ENCODE measurements around the gene TENT4B.
"Not testable (repeated sequence)": the region's sequence is repeated elsewhere in the genome, so short reads cannot be mapped to it uniquely, and the experiment has no call there.

TENT4B gene

DNA sequence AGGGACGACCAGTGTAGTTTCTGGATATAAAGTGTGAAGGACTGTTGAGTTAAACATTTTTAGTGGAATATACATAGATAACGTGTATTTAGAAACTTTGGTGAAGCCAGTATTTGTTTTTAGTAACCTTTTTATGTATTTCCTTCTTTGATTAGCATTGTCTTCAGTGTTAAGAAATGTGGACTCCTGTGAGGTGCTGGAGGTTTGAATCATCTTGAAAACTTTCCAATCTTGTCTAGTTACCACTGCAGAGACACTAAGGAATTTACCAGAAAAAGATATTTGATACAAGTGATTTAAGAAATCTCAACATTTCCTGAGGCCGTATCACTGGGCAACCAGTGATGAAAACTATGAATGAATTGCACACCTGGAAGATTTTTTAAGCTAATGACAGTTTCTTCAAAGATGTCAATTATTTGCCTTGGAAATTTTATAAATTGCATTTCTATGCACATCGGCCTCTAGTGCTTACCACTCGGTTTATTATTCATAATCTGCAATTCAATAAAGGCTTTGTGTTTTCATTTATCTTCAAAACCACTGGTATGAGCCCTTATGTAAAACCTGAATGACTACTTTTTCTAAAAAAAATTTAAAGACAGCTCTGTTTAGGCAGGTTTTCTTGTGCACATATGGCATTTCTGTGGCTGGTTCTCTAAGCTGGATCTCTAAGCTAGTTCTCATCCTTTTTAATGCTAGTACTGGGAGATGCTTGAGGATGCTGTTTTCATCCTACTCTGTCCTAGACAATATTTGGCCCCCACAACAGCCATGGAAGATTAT lies 81.9 kb downstream of the TENT4B start:
- DNase-seq (ENCODE audit: low read depth) = no peak

DNA sequence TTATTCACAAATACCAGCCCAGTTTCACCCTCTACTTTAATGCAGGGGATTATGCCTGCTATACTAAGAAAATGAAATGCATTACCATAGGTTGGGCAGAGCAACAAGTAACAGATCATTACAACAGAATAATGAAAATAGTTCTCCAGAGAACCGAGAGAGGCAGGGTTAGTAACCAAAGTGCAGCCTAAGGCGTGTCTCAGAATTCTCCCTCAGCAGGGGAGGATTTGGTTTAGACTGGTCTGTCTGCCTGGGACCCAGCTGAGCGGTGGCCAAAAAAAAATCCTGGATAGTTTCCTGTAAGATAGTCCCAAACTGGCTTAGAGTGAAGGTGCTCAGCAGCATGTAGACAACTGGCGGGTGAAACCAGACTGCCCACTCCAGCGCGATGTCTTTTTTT lies 82.5 kb downstream of the TENT4B start:
- DNase-seq (ENCODE audit: low read depth) = no peak

DNA sequence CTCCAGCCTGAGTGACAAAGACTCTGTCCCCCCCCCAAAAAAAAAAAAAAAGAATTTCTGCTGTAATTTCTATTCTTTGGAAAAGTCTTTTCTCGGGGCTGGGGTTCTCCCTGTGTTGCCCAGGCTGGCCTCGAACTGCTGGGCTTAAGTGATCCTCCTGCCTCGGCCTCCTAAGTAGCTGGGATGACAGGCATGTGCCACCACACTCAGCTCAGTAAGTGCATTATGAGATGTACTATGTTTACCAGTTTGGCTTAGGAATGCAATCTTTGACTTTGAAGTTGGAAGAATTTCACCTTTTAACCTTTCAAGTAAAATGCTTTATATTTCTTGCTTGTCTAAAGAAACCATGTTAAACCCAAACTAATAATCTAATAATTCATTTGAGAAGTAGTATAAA lies 85.2 kb downstream of the TENT4B start:
- no peak for DNase-seq (ENCODE audit: low read depth)

DNA sequence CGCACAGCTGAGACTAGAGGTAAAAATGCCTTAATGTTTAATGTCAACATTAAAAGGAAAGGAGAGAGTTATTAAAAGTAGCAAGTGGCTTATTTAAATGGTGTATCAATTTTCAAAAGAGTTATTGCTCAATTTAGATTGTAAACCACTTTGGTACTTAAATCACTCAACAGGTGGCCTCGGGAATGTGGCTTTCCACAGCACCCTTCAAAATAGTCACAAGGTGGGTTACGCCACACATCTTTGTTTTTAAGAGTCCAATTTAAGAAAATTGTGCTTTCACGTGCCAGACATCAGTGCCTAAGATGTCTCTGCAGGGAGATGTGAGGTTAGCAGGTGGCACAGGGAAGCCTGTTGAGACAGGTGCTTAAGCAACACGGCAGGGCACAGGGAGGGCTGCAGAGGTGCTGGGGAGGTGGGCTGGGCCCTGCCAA lies 85.8 kb downstream of the TENT4B start:
- no peak for DNase-seq (ENCODE audit: low read depth)

DNA sequence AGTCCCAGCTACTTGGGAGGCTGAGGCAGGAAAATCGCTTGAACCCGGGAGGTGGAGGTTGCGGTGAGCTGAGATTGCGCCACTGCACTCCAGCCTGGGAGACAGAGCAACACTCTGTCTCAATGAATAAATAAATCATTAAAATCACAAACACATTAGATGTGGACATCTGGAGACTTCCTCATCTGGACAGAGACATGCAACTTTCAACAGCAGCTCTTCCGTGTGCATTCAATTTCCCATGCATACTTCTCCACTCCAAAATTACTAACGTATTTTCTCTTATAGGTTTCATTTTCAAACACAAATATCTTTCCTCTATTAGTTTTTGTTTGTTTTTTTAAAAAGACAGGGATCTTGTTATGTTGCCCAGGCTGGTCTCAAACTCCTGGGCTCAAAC lies 89.9 kb downstream of the TENT4B start:
- DNase-seq (ENCODE audit: low read depth) = not testable (repeated sequence)

DNA sequence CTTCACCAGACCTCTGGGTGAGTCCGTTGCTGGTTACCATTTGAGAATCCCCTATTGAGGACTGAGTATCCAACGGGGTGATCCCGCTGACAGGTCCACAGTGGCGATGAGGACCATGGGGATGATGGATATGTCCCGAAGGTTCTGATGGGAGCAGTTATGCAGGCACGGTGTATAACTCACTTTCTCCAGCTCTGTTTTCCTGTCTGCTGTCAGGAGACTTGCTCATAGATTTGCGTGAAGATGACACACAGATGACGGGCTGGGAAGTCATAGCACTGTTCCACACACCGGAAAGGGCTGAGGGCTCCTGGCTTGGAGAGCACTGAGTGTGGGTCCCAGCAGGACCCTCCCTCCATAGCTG lies 91.0 kb downstream of the TENT4B start:
- no peak for DNase-seq (ENCODE audit: low read depth)

DNA sequence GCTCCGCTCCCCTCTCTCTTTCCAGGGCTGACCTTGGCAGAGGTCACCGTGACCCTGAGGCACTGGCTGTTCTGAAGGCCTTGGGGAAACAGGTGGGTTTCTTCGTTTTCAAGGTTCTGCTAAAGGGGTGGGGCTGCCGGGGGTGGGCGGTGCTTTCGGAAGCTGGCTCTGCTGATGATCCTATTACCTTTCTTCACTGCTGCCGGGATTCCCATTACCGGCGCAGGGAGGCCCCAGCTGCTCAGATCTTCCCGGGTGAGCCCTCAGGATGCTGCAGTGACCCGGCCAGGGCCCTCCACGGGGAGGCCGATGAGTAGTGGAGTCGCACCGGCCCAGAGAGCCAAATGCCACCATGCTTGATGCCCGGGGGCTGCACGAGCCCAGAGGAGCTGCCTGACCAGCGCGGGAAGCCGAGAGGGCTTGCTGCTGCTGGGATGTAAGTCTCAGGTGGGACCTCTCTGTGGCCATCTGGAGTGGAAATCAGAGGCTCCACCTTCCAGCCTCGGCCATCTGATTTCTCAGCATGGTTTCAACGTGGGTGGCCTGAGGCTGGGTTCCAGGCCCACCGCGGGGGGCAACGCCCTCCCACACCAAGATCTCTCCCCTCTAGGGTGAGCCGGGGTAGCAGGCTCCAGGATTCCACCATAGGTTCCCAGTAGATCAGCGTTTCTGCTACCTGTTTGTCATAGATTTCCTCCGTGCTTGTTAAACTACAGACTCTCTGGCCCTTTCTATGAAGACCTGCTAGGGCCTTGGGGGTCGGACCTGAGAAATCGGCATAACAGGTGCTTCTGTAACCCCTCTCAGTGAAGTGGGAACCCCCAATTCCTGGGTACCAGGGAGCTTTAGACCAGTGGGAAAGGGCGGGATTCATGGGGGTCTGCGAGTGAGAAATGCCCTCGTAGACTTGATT lies 91.7 kb downstream of the TENT4B start:
- DNase-seq (ENCODE audit: low read depth) = no peak

DNA sequence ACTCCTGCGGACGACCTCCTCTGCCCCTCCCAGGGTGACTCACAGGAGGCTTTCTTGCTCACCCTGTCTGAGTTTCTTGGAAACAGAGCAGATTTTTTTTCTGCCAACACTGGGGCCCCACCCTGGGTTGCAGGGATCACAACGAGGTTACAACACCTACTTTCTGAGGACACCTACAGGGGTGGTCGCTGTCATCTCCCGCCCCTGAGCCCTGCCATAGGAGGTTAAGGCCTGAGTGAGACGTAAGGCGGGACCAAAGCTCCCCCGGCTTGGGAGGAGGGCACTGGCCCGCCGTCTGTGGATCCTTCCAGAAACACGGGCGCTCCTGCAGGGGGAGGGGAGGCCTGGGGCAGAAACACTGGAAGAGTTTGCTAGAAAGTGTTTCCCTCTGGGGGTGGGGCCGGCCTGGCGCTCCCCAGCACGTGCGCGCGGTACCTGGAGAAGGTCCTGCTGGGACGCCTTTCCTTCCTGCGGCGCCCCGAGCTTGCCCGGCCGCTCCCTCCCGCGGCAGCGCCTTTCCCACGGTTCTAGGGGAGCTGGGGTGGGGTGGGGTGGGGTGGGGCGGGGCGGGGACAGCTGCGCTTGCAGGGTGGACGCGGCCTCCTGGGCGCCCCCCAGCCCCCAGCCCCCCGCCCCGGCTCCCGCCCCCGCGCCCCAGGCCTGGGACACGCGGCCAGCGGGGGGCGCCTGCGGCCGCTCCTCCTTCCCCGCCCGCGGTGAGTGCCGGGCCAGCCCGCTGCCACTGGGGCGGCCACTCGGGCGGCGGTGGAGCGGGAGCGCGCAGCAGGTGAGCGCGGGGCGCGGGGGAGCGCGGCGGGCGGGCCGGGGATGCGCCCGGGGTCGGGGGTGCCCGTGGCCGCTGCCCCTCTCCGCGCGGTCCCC lies 92.6 kb downstream of the TENT4B start:
- no peak for DNase-seq (ENCODE audit: low read depth)

DNA sequence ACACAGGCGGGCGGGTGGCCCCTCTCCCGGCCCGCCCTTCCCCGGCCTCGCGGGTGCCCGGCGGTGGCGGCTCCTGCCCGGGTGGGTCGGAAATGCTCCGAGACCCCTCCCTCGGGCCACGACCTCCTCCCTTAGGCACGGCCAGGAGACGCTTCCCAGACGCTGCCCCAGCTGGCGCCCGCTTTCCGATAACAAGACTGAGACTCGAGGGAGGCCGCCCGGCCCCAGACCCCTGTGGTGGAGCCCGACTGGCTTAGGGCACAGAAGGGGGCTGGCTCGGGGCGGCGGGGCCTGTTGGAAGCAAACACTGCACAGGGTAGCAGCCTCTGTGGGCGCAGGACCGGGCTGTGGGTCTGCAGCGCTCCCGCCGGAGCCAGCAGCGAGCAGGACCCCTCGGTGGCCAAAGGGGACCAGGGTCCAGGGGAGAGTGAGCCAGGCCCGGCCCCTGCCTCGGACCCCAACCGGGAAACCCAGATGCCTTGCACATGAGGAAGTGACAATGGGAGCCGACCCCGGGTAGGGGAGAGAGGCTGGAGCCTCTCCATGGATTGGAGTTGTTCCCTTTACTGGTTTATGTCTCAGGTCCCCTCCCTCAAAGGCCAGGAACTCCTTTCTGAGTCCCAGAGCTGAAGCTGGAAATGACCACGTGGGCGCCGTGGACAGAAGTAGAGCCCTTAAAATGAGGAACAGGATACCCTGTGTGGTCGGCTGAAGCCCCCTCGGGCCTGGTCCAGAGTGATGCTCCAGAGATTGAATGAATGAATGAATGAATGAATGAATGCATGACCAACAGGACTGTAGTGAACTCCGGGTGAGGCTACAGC lies 93.4 kb downstream of the TENT4B start:
- no peak for DNase-seq (ENCODE audit: low read depth)

DNA sequence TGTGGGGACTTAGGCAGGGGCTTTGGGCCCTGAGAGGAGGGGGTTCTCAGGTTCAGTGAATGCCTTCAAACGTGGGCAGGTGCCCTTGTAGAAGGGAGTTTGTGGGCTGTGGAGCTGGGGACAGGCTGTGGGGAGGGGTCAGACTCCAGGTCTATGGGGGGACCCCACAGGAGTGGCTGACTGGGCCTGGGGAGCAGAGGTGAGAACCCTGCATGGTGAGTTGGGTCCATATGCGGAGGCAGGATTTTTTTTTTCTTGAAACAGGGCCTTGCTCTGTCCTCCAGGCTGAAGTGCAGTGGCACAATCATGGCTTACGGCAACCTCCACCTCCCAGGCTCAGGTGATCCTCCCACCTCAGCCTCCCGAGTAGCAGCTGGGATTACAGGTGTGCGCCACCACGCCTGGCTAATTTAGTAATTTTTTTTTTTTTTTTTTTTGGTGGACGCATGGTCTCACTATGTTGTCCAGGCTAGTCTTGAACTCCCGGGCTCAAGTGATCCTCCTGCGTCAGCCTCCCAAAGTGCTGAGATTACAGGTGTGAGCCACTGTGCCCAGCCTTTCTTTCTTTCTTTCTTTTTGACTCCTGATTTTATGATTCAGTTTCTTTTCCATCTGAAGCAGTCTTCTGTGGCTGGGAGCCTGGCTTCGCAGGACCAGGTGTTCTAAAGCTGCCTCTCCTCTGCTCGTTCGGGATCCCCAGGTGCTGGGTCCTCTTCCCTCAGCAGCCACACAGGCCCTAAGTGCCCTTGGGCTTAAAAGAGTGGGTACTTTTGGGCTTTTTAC lies 94.2 kb downstream of the TENT4B start:
- DNase-seq (ENCODE audit: low read depth) = no peak

DNA sequence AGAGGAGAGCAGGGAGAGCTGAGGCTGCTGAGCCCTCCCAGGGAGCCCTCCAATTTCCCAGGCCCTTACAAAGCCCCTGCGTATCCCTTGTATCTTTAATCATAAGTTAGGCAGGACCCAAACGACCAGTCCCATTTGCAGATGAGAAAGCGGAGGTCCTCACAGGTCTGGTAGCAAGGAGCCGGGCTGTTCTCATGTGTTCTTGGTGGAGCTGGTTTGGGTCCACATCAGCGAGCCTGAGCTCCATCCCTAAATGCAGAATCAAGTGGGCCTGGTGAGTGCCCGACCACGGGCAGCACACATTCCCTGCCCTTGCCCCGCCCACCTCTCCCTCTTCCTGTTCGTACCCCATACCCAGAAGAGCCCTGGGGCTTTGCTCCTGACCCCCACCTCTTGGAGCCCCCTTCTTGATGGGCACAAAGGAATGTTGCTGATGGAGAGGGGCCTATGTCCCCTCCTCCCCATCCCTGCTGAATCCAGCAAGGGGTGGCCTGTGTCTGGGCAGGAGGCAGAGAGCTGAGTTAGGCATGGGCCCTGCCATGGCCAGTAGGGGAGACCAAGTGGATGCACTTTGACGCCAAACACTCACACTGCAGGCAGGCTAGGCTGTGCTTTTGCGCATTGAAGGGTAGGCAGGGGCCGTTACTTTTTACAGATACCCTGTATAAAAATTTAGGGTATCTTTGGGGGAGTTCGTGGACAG lies 95.0 kb downstream of the TENT4B start:
- DNase-seq (ENCODE audit: low read depth) = no peak

DNA sequence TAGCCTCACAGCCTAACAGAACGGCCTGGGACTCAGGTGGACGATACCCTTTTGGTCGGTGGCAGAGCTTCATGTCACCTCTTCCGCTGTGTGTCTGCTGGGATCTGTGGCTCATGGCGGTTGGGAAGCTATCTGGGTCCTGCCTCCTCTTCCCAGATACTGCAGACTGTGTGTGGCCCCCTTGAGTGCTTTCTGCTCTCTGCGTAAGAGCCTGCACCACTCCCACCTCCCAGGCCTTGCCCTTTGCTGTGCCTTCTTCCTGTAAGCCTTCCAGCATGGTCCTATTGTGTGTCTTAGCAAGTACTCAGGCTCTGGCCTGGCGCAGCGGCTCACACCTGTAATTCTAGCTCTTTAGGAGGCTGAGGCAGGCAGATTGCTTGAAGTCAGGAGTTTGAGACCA lies 95.7 kb downstream of the TENT4B start:
- no peak for DNase-seq (ENCODE audit: low read depth)

DNA sequence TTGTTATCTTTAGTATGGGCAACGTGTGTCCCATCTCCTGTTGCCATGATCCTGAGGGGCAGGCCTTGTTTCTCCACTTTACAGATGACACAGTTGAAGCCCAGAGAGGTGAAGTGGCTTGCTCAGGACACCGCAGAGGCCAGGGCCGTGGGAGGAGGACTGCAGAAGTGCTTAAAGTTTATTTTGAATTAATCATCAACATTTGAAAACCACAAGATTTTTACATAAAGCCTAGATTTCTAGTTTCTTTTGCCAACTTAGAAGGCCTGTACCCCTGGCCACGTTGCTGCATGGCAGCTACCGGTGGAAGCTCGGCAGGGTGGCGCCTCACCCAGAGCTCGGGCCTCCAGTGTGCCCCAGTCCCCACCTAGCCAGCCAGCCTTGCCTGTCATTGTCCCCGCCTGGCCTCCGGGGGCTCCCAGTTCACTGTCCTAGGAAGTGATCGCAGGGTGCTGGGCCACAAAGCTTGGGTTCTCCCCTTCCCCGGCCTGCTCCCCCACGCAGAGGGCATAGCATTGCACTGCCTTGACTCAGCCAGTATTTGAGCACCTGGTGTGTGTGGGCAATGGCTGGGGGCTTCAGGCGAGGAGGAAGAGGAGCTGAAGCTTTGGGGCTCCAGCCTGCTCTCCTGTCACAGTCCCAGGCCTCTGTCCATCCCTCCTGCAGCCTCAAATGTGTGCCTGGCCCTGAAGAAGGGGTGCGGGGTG lies 98.4 kb downstream of the TENT4B start:
- no peak for DNase-seq (ENCODE audit: low read depth)

DNA sequence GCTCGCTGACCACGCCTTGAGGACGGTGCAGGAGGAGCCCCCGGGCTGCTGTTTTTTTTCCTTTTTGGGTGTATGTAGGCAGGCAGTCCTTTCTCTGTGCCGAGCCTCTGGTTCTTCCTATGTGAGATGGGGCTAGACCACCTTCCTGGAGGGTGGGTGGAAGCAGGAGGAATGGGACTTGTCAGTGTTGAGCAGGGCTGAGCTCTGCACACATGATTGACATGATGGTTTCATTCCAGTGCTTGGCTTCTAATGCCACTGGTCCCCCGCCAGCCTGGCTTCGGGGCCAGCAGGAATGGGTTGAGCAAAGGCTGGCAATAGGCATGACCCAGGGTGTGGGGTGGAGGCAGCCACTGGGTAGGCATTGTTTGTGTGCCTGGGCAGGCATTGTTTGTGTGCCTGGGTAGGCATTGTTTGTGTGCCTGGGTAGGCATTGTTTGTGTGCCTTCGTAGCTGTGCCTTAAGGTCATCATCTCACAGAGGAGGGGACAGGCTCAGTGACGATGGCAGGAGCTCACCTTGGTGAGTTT lies 99.0 kb downstream of the TENT4B start:
- DNase-seq (ENCODE audit: low read depth) = no peak

DNA sequence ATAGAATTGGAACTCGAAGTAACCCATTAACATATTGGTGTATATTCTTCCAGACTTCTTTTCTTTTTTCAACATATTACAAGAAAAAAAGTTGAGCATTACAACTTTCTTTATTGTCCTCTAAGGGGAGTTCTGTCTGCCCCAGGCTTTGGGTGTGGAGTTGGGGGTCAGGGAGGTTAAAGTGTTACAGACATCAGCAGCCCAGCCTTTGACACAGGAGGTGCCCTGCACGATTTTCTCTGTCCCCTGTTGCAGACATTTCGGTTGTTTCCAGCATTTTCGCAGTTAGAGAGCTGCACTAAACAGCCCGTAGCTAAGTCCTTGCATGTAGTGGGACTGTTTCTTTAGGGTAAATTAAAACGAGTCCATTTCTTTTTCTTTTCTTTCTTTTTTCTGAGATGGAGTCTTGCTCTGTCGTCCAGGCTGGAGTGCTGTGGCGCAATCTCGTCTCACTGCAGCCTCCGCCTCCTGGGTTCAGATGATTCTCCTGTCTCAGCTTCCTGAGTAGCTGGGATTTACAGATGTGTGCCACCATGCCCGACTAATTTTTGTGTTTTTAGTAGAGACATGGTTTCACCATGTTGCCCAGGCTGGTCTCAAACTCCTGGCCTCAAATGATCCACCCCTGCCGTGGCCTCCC lies 99.9 kb downstream of the TENT4B start:
- DNase-seq (ENCODE audit: low read depth) = no peak

DNA sequence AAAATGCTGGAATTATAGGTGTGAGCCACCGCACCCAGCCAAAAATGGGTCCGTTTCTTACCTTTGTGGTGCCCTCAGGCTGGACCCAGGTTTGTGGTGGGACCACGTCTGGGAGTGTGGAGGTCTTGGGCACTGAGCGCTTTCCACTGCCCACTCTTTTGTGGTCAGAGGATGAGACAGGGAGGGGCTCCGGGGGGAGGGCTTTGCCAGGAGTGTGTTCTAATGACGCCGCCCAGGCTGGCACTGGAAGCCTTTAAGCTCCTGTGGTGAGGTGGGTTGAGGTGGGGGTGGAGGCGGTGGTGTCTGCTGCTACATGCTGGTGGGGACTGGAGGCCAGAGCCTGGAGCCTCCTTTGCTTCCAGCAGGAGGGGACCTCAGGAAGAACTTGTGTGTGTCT lies 100.4 kb downstream of the TENT4B start:
- no peak for DNase-seq (ENCODE audit: low read depth)

DNA sequence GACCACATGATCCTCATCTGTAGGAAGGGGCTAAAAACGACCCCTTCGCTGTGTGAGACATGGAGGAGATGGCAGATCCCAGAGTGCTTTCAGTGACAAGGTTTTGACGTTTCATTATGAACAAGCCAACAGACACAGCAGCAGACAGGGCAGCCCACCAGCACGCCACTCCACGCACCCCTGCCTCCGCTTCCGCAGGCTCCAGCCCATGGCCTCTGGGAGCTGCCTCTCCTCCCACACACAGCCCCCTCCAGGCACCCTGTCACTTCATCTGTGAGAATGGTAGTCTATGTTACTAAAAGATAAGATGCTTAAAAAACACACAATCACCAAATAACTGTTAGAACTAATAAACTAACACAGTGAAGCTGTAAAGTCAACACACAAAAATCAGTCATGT lies 101.0 kb downstream of the TENT4B start:
- no peak for DNase-seq (ENCODE audit: low read depth)

DNA sequence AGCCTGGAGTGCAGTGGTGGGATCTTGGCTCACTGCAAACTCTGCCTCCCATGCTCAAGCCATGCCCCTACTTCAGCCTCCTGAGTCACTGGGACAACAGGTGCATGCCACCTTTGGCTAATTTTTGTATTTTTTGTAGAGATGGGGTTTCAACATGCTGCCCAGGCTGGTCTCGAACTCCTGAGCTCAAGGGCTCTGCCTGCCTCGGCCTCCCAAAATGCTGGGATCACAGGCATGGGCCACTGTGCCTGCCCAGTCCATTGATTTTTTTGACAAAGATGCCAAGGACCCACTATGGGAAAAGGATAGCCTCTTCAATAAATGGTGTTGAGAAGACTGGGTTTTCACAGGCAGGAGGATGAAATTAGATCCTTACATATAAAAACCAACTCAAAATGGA lies 102.4 kb downstream of the TENT4B start:
- no peak for DNase-seq (ENCODE audit: low read depth)

DNA sequence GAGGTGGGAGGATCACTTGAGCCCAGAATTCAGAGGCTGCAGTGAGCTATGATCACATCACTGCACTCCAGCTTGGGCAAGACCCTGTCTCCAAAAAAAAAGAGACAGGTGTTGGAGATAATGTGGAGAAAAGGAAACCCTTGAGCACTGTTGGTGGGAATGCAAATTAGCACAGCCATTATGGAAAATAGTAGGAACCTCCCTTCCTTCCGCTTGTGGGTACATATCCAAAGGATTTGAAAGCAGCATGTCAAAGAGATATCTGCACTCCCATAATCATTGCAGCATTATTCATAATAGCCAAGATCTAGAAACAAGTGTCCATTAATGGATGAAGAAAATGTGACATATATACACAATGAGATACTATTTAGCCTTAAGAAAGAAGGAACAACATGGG lies 103.5 kb downstream of the TENT4B start:
- DNase-seq (ENCODE audit: low read depth) = no peak

Measured in stimulated activated CD8-positive, alpha-beta memory T cell treated with anti-CD3 and anti-CD28 coated beads, Interleukin-12 subunit alpha, Interleukin-12 subunit beta, amount 100 ng/mL, for 1 hour (primary cell).